Transverse colon (tissue), 4 donors: Measurements from ENCODE around the gene ASB17. TPM values are rescaled to one million over a fixed set of nuclear protein-coding genes. Genes with fewer than 3 reads are reported as not detected.
"Not testable (repeated sequence)": the region's sequence is repeated elsewhere in the genome, so short reads cannot be mapped to it uniquely, and the experiment has no call there.

Source experiments
- DNase-seq: peaks from one replicate; pipeline ENCODE4 v3.0.0-alpha.2; 2019
- H3K27ac ChIP-seq, 4 donors: fragments of 200-600 bp; sonication (generic); 2 replicates each; pipeline ENCODE4 v1.5.1; 2016 to 2018; ENCODE audit warnings: inconsistent platforms in 4 of 4
- H3K27me3 ChIP-seq: fragments of 200-600 bp; sonication (generic); 2 replicates; pipeline ENCODE4 v1.5.1; 2017; ENCODE audit warnings: inconsistent platforms
- H3K36me3 ChIP-seq, 4 donors: fragments of 200-600 bp; sonication (generic); 2 replicates each; pipeline ENCODE4 v1.5.1; 2017 to 2019; ENCODE audit warnings: inconsistent platforms in 4 of 4
- H3K4me1 ChIP-seq, 4 donors: fragments of 200-600 bp; sonication (generic); 2 replicates each; pipeline ENCODE4 v1.5.1; 2017 to 2020; ENCODE audit warnings: inconsistent platforms in 4 of 4
- H3K4me3 ChIP-seq, 4 donors: fragments of 200-600 bp; sonication (generic); 1 replicate in 1 of 4; 2 replicates in 3 of 4; pipeline versions ENCODE4 v1.5.1 to v1.6.1; 2017 to 2019; ENCODE audit warnings: inconsistent platforms in 4 of 4
- H3K9me3 ChIP-seq, 2 donors: fragments of 200-600 bp; sonication (generic); 2 replicates each; pipeline ENCODE4 v1.5.1; 2017 to 2019; ENCODE audit warnings: inconsistent platforms in 2 of 2
- EP300 ChIP-seq: sonication (generic); formaldehyde crosslinking; IDR thresholded peaks from one replicate; pipeline ENCODE4 v1.6.1; 2017; ENCODE audit warnings: antibody characterized with exemption, low read depth
- POLR2A ChIP-seq: fragments of 450-650 bp; IDR thresholded peaks from one replicate; pipeline ENCODE4 v1.6.1; 2016; ENCODE audit warnings: antibody characterized with exemption, mild to moderate bottlenecking, moderate library complexity
- POLR2AphosphoS5 ChIP-seq, 3 donors: sonication (generic); formaldehyde crosslinking; IDR thresholded peaks; one replicate each; pipeline ENCODE4 v1.6.1; 2016; ENCODE audit warnings: antibody characterized with exemption in 3 of 3
- WGBS, 2 donors: methylation state at CpG; one replicate each; pipeline ENCODE4 v1.1.5; 2018; ENCODE audit warnings: low coverage in 1 of 2; 5-methylcytosine and 5-hydroxymethylcytosine counted together
- in situ Hi-C, 4 donors: fragments of 200-750 bp; cut with MboI; loops; one replicate each; pipeline versions ENCODE4 v1.15.0 to v1.15.1; 2017; ENCODE audit warnings: low sequenced_read_pairs in 3 of 4, low pct_ligation_motif_present in 1 of 4, low pct_unique_long_range_greater_than_20kb in 1 of 4
- intact Hi-C: fragments of 100-400 bp; cut with DNase I; formaldehyde crosslinking; loops from one replicate; pipeline ENCODE4 v1.15.1; 2023; ENCODE audit warnings: low total_unique reads
- total RNA-seq, 4 donors: library from RNA; depleted of rRNA; stranded (reverse); fragments of >200 nt; gene quantifications; one replicate each; pipeline ENCODE4 v1.1.0, GENCODE V29; 2016
- TF ChIP-seq, protein P1 (sequence below), 5 experiments: fragments of 200-600 bp in 3 of 5; fragments of 450-650 bp in 2 of 5; sonication (generic) in 3 of 5; IDR thresholded peaks; 1 replicate in 2 of 5; 2 replicates in 3 of 5; pipeline ENCODE4 v1.5.1; 2016 to 2017; ENCODE audit warnings: antibody characterized with exemption in 5 of 5, inconsistent platforms in 3 of 5, mild to moderate bottlenecking in 2 of 5, moderate library complexity in 1 of 5

Gene ASB17
- total RNA-seq, 4 donors from 2014 or later = not detected

- TF ChIP-seq EP300 (no peak), POLR2A (no peak), POLR2AphosphoS5 (IDR thresholded peaks at IDR 0.05) (no peak)
- TF ChIP-seq, protein P1, sequence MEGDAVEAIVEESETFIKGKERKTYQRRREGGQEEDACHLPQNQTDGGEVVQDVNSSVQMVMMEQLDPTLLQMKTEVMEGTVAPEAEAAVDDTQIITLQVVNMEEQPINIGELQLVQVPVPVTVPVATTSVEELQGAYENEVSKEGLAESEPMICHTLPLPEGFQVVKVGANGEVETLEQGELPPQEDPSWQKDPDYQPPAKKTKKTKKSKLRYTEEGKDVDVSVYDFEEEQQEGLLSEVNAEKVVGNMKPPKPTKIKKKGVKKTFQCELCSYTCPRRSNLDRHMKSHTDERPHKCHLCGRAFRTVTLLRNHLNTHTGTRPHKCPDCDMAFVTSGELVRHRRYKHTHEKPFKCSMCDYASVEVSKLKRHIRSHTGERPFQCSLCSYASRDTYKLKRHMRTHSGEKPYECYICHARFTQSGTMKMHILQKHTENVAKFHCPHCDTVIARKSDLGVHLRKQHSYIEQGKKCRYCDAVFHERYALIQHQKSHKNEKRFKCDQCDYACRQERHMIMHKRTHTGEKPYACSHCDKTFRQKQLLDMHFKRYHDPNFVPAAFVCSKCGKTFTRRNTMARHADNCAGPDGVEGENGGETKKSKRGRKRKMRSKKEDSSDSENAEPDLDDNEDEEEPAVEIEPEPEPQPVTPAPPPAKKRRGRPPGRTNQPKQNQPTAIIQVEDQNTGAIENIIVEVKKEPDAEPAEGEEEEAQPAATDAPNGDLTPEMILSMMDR (IDR thresholded peaks at IDR 0.05) = no peak
- intact Hi-C loops (no loop called here), in situ Hi-C loops (no loop called here)
- Histone ChIP-seq H3K4me1 (no peaks in the 10 kb centered on the region), H3K27me3 (no peaks in the 10 kb centered on the region), H3K9me3 (no peaks in the 10 kb centered on the region), H3K27ac (no peak overlapping the region), H3K36me3 (no peaks in the 10 kb centered on the region), H3K4me3 (no peak overlapping the region)
- 64% methylated on average over 1 of the region's 1 CpG; no CpG with 5 or more reads in 1 of the 2 donors for WGBS, 2 donors
- DNase-seq = no peak
Observed at GRCh38 chr1:75967719-75968118, 35.5 kb upstream of the ASB17 start.

DNA sequence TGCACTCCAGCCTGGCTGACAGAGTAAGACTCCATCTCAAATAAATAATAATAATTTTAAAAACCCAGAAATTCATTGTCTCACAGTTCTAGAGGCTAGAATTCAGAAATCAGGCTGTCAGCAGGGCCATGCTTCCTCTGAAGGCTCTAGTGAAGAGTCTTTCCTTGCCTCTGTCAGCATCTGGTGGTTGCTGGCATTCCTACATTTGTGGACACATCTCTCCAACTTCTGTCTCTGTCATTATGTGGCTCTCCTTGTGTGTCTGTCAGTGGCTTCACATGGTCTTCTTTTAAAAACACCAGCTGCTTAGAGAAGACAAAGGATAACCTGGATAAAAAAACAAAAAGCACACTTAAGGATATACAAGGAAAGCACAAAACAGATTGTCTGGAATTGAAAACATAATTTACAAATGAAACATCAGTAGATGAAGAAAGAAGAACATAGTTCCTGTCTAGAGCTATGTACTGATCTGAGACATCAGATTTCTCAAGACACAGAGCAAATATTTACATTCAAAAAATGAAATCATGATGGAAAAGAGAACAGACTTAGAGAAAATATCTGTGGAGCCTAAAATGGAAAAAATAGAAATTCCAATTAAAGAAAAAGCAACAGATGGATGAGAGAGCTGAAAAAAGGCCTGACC lies 32.7 kb upstream of the ASB17 start:
- H3K4me1 ChIP-seq = no peaks in the 10 kb centered on the region
- H3K27ac ChIP-seq = no peak overlapping the region
- no peak overlapping the region for H3K4me3 ChIP-seq
- no peak for DNase-seq
- in situ Hi-C loops (no loop called here), intact Hi-C loops (no loop called here)
- TF ChIP-seq POLR2A = no peak
- TF ChIP-seq POLR2AphosphoS5 (IDR thresholded peaks at IDR 0.05) = no peak
- TF ChIP-seq EP300 = no peak
- TF ChIP-seq, protein P1 (IDR thresholded peaks at IDR 0.05) = no peak
- H3K9me3 ChIP-seq = no peaks in the 10 kb centered on the region
- H3K36me3 ChIP-seq = no peaks in the 10 kb centered on the region
- no peaks in the 10 kb centered on the region for H3K27me3 ChIP-seq

GRCh38 chr1:75964110-75964759 lies 32.0 kb upstream of the ASB17 start:
- H3K27ac ChIP-seq, intact Hi-C loops, H3K36me3 ChIP-seq, H3K4me3 ChIP-seq, H3K9me3 ChIP-seq, H3K4me1 ChIP-seq, H3K27me3 ChIP-seq, in situ Hi-C loops, DNase-seq: not testable (repeated sequence)
- WGBS, 2 donors = 68 to 80% methylated on average over 2 to 10 of the region's 10 CpGs

GRCh38 chr1:75954586-75954985 lies 22.4 kb upstream of the ASB17 start:
- no peak for DNase-seq
- intact Hi-C loops = no loop called here
- TF ChIP-seq POLR2A = no peak
- no peak for TF ChIP-seq POLR2AphosphoS5 (IDR thresholded peaks at IDR 0.05)
- TF ChIP-seq EP300 = no peak
- TF ChIP-seq, protein P1 (IDR thresholded peaks at IDR 0.05) = no peak

DNA sequence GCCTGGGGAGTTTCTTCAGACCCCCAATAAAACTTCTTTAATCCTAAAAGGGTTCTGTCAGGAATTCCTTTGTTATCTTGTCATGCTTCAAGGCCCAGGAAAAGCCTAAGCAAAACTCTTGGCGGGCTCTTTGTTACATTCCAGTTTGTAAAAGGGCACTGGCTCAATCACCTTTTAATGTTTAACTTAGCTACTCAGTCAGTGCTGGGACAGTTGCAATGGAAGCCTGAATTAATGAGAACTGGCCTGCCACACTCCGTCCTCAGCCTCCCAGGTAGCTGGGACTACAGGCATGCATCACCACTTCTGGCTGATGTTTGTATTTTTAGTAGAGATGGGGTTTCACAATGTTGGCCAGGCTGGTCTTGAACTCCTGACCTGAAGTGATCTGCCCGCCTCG lies 21.3 kb upstream of the ASB17 start:
- H3K9me3 ChIP-seq = no peaks in the 10 kb centered on the region
- intact Hi-C loops = no loop called here
- no peak for TF ChIP-seq POLR2A
- TF ChIP-seq, protein P1 (IDR thresholded peaks at IDR 0.05) = no peak
- TF ChIP-seq EP300 = no peak
- no peak for TF ChIP-seq POLR2AphosphoS5 (IDR thresholded peaks at IDR 0.05)

More at GRCh38 chr1:75954586-75954985, 22.4 kb upstream of the ASB17 start:
- Histone ChIP-seq H3K4me1 (no peaks in the 10 kb centered on the region), H3K9me3 (no peaks in the 10 kb centered on the region), H3K4me3 (no peak overlapping the region), H3K27ac (no peak overlapping the region), H3K27me3 (no peaks in the 10 kb centered on the region), H3K36me3 (no peaks in the 10 kb centered on the region)
- in situ Hi-C loops = no loop called here

More for the DNA sequence above, 21.3 kb upstream of the ASB17 start:
- H3K4me3 ChIP-seq = no peak overlapping the region
- H3K27me3 ChIP-seq = no peaks in the 10 kb centered on the region
- H3K36me3 ChIP-seq = no peaks in the 10 kb centered on the region
- in situ Hi-C loops = no loop called here
- no peaks in the 10 kb centered on the region for H3K4me1 ChIP-seq
- 80% methylated on average over 1 to 4 of the region's 4 CpGs for WGBS, 2 donors
- DNase-seq = no peak
- H3K27ac ChIP-seq = no peak overlapping the region
